ENCODE data around the gene PERM1.

Gene PERM1

GRCh38 chr1:970973-971730, 10.7 kb downstream of the PERM1 start:
- no peak overlapping the region for H2AFZ ChIP-seq (ENCODE audit: low read length)

GRCh38 chr1:970242-970972, 11.5 kb downstream of the PERM1 start:
- Histone ChIP-seq H3K9me3 (ENCODE audit: low read length) (no peaks in the 10 kb centered on the region), H3K36me3 (ENCODE audit: insufficient read depth, low read length) (no peaks in the 10 kb centered on the region), H3K27me3 (ENCODE audit: insufficient read depth, low read length) (peaks cover 2% of the 10 kb centered on the region; the same call in 1 of the 2 replicates), H3K4me3 (ENCODE audit: low read depth, low read length, poor library complexity, severe bottlenecking) (no peak overlapping the region), H3K9me2 (ENCODE audit: low read depth, low read length) (no peaks in the 10 kb centered on the region), H3K4me2 (ENCODE audit: low read length) (no peak overlapping the region), H4K20me1 (ENCODE audit: insufficient read depth, low read length) (no peaks in the 10 kb centered on the region), H3F3A (ENCODE audit: insufficient read depth, low read length) (no peaks in the 10 kb centered on the region), H3K79me2 (ENCODE audit: insufficient read depth, low read length) (no peaks in the 10 kb centered on the region), H3K4me1 (ENCODE audit: insufficient read depth, low read length, severe bottlenecking) (peaks cover 14% of the 10 kb centered on the region), H2AFZ (ENCODE audit: low read length) (no peak overlapping the region), H3K27ac (ENCODE audit: low read depth, low read length, poor library complexity, severe bottlenecking) (no peak overlapping the region), H3K9ac (ENCODE audit: low read length) (no peak overlapping the region)
- TF ChIP-seq CTCF (IDR thresholded peaks at IDR 0.05; ENCODE audit: low read length) (no peak), EZH2 (IDR thresholded peaks at IDR 0.05; ENCODE audit: borderline replicate concordance, low read length) (no peak)

More at GRCh38 chr1:970973-971730, 10.7 kb downstream of the PERM1 start:
- no peaks in the 10 kb centered on the region for H3K79me2 ChIP-seq (ENCODE audit: insufficient read depth, low read length)
- no peak overlapping the region for H3K4me3 ChIP-seq (ENCODE audit: low read depth, low read length, poor library complexity, severe bottlenecking)
- no peak for TF ChIP-seq CTCF (IDR thresholded peaks at IDR 0.05; ENCODE audit: low read length)
- TF ChIP-seq EZH2 (IDR thresholded peaks at IDR 0.05; ENCODE audit: borderline replicate concordance, low read length) = no peak
- no peak overlapping the region for H3K4me2 ChIP-seq (ENCODE audit: low read length)
- no peaks in the 10 kb centered on the region for H3K9me3 ChIP-seq (ENCODE audit: low read length)
- no peak overlapping the region for H3K27ac ChIP-seq (ENCODE audit: low read depth, low read length, poor library complexity, severe bottlenecking)
- no peaks in the 10 kb centered on the region for H3K9me2 ChIP-seq (ENCODE audit: low read depth, low read length)
- no peak overlapping the region for H3K9ac ChIP-seq (ENCODE audit: low read length)
- peaks cover 15% of the 10 kb centered on the region for H3K4me1 ChIP-seq (ENCODE audit: insufficient read depth, low read length, severe bottlenecking)
- H4K20me1 ChIP-seq (ENCODE audit: insufficient read depth, low read length) = no peaks in the 10 kb centered on the region
- peaks cover 6% of the 10 kb centered on the region; the same call in 1 of the 2 replicates for H3K27me3 ChIP-seq (ENCODE audit: insufficient read depth, low read length)
- H3F3A ChIP-seq (ENCODE audit: insufficient read depth, low read length) = no peaks in the 10 kb centered on the region
- no peaks in the 10 kb centered on the region for H3K36me3 ChIP-seq (ENCODE audit: insufficient read depth, low read length)

- no peaks in the 10 kb centered on the region; the same call in 1 of the 2 replicates for H3K27me3 ChIP-seq (ENCODE audit: insufficient read depth, low read length)
- TF ChIP-seq CTCF (IDR thresholded peaks at IDR 0.05; ENCODE audit: low read length) = no peak
- no peak for TF ChIP-seq EZH2 (IDR thresholded peaks at IDR 0.05; ENCODE audit: borderline replicate concordance, low read length)
- no peaks in the 10 kb centered on the region; the same call in 1 of the 2 replicates for H3K36me3 ChIP-seq (ENCODE audit: insufficient read depth, low read length)
- H4K20me1 ChIP-seq (ENCODE audit: insufficient read depth, low read length) = no peaks in the 10 kb centered on the region
- no peak overlapping the region for H3K27ac ChIP-seq (ENCODE audit: low read depth, low read length, poor library complexity, severe bottlenecking)
- no peaks in the 10 kb centered on the region for H3F3A ChIP-seq (ENCODE audit: insufficient read depth, low read length)
- no peak overlapping the region for H3K4me2 ChIP-seq (ENCODE audit: low read length)
- no peak overlapping the region for H3K9ac ChIP-seq (ENCODE audit: low read length)
- H3K9me2 ChIP-seq (ENCODE audit: low read depth, low read length) = no peaks in the 10 kb centered on the region
- H3K79me2 ChIP-seq (ENCODE audit: insufficient read depth, low read length) = no peaks in the 10 kb centered on the region
- no peak overlapping the region for H3K4me3 ChIP-seq (ENCODE audit: low read depth, low read length, poor library complexity, severe bottlenecking)
- no peaks in the 10 kb centered on the region for H3K9me3 ChIP-seq (ENCODE audit: low read length)
- no peak overlapping the region for H2AFZ ChIP-seq (ENCODE audit: low read length)
- H3K4me1 ChIP-seq (ENCODE audit: insufficient read depth, low read length, severe bottlenecking) = peaks cover 14% of the 10 kb centered on the region
These were observed 12.5 kb downstream of the PERM1 start for GRCh38 chr1:969260-969855.

All from OCI-LY1 (cell line).